Right atrium auricular region (tissue), 2 donors: Measurements from ENCODE around the gene DUSP15. TPM values are rescaled to one million over a fixed set of nuclear protein-coding genes. Genes with fewer than 3 reads are reported as not detected.
A peak's percentile ranks its signal among the peaks of the same experiment; 100 is the strongest.

Experiments
- DNase-seq: peaks from one replicate; pipeline ENCODE4 v3.0.0-alpha.2; 2019; ENCODE audit warnings: low spot score
- H3K27ac ChIP-seq, 2 donors: fragments of 200-600 bp; sonication (generic); 1 replicate in 1 of 2; 2 replicates in 1 of 2; pipeline ENCODE4 v1.5.1; 2016 to 2019
- H3K27me3 ChIP-seq, 2 donors: fragments of 200-600 bp; sonication (generic); one replicate each; pipeline versions ENCODE4 v1.5.1 to v1.6.0; 2017 to 2019
- H3K36me3 ChIP-seq: fragments of 200-600 bp; sonication (generic); one replicate; pipeline ENCODE4 v1.5.1; 2016
- H3K4me1 ChIP-seq, 2 donors: fragments of 200-600 bp; sonication (generic); one replicate each; pipeline versions ENCODE4 v1.5.1 to v1.6.0; 2017 to 2019
- H3K4me3 ChIP-seq, 2 donors: fragments of 200-600 bp; sonication (generic); 1 replicate in 1 of 2; 2 replicates in 1 of 2; pipeline ENCODE4 v1.5.1; 2017 to 2019; ENCODE audit warnings: mild to moderate bottlenecking in 1 of 2, moderate library complexity in 1 of 2
- H3K9me3 ChIP-seq, 2 donors: fragments of 200-600 bp; sonication (generic); one replicate each; pipeline ENCODE4 v1.5.1; 2019
- CTCF ChIP-seq, 2 donors: fragments of 200-600 bp; sonication (generic); IDR thresholded peaks; one replicate each; pipeline ENCODE4 v1.5.1; 2019; ENCODE audit warnings: antibody characterized with exemption in 2 of 2
- total RNA-seq, 2 donors: library from RNA; depleted of rRNA; stranded (reverse); fragments of >200 nt; gene quantifications; one replicate each; pipeline ENCODE4 v1.1.0, GENCODE V29; 2016

Gene DUSP15
- total RNA-seq, 2 donors from 2014 or later = 8.8 to 11.6 TPM

- DNase-seq = no peak
Observed at GRCh38 chr20:31837896-31838397, 32.4 kb downstream of the DUSP15 start.

GRCh38 chr20:31836853-31837608, 33.3 kb downstream of the DUSP15 start:
- Histone ChIP-seq H3K27me3 (no peaks in the 10 kb centered on the region), H3K9me3 (no peaks in the 10 kb centered on the region), H3K36me3 (no peaks in the 10 kb centered on the region), H3K27ac (peak overlapping the region; percentile 33 to 61), H3K4me3 (no peak overlapping the region), H3K4me1 (peaks cover 0 to 56% of the 10 kb centered on the region in 2 donors)
- TF ChIP-seq CTCF (IDR thresholded peaks at IDR 0.05) = no peak
- DNase-seq = no peak

More at GRCh38 chr20:31837896-31838397, 32.4 kb downstream of the DUSP15 start:
- Histone ChIP-seq H3K4me3 (no peak overlapping the region), H3K27ac (peak overlapping the region in 1 of 2 donors; percentile 56), H3K36me3 (no peaks in the 10 kb centered on the region), H3K27me3 (no peaks in the 10 kb centered on the region), H3K4me1 (peaks cover 0 to 65% of the 10 kb centered on the region in 2 donors), H3K9me3 (no peaks in the 10 kb centered on the region)
- no peak for TF ChIP-seq CTCF (IDR thresholded peaks at IDR 0.05)

DNA sequence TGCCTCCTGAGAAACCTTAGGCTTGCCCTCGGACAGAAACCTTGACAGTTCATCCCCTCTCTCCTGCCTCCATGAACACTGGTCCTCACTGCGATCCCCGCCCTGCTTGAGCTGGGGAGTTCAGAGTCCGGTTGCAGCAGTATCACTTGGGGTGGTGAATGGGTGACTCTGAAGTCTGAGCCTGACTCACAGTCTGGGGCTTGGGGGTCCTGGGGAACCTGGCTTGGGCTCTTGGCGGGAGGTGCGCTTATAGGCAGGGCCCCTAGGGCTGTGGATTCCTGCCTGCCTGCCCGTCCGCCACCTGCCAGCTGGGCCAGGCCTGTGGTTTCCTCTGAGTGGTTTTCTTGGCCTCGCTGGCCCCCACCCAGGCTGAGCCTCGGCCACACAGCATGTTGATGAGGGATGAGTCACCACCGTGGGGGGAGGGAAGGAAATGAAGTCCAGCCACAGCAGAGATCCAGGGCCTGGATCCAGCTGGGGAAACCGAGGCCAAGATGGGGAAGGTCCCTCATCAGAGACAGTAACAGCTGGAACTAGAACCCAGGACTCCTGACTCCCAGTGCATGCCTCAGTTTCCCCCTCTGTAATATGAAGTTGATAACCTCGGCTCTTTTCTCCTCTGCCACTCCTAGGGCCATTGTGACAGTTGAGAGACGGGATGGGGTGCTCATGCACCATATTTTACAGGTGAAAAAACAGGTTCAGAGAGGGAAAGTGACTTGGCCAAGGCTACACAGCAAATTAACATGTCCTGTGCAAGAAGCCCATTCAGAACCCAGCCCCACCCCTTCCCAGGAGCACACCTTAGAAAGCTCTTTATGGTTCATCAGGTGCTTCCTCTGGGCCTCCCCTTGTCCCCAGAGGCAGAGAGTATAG, 34.1 kb downstream of the DUSP15 start:
- peaks cover 0 to 48% of the 10 kb centered on the region in 2 donors for H3K4me1 ChIP-seq

GRCh38 chr20:31835554-31835953, 34.8 kb downstream of the DUSP15 start:
- H3K27ac ChIP-seq = peak overlapping the region; percentile 24 to 61
- no peak for TF ChIP-seq CTCF (IDR thresholded peaks at IDR 0.05)
- no peak overlapping the region for H3K4me3 ChIP-seq
- H3K9me3 ChIP-seq = no peaks in the 10 kb centered on the region
- no peaks in the 10 kb centered on the region for H3K27me3 ChIP-seq
- peaks cover 0 to 43% of the 10 kb centered on the region in 2 donors for H3K4me1 ChIP-seq
- H3K36me3 ChIP-seq = no peaks in the 10 kb centered on the region
- DNase-seq = no peak

More for the DNA sequence above, 34.1 kb downstream of the DUSP15 start:
- peak; percentile 91 for DNase-seq
- Histone ChIP-seq H3K27me3 (no peaks in the 10 kb centered on the region), H3K36me3 (no peaks in the 10 kb centered on the region), H3K27ac (peak overlapping the region; percentile 33 to 61), H3K9me3 (no peaks in the 10 kb centered on the region), H3K4me3 (no peak overlapping the region)
- no peak for TF ChIP-seq CTCF (IDR thresholded peaks at IDR 0.05)

- DNase-seq = no peak
- Histone ChIP-seq H3K27me3 (no peaks in the 10 kb centered on the region), H3K36me3 (no peaks in the 10 kb centered on the region), H3K4me1 (peaks cover 0 to 43% of the 10 kb centered on the region in 2 donors), H3K4me3 (no peak overlapping the region), H3K27ac (peak overlapping the region in 1 of 2 donors; percentile 53), H3K9me3 (no peaks in the 10 kb centered on the region)
- TF ChIP-seq CTCF (IDR thresholded peaks at IDR 0.05) = no peak
Observed at GRCh38 chr20:31833931-31834521, 36.3 kb downstream of the DUSP15 start.
